Mononuclear cell (primary cell): ENCODE data around the gene MON1B. TPM values are rescaled to one million over a fixed set of nuclear protein-coding genes. Genes with fewer than 3 reads are reported as not detected.
"Not testable (repeated sequence)": the region's sequence is repeated elsewhere in the genome, so short reads cannot be mapped to it uniquely, and the experiment has no call there.

Experiments
- H3K27me3 ChIP-seq: 2 replicates; pipeline ENCODE4 v1.6.0; 2011; ENCODE audit warnings: low read length, control low read depth; ENCODE audit not compliant: insufficient read depth
- H3K4me1 ChIP-seq: 2 replicates; pipeline ENCODE4 v1.5.1; 2011; ENCODE audit warnings: mild to moderate bottlenecking, low read length, control low read depth; ENCODE audit not compliant: insufficient read depth
- H3K4me3 ChIP-seq: 2 replicates; pipeline ENCODE4 v1.5.1; 2011; ENCODE audit warnings: mild to moderate bottlenecking, low read length, moderate library complexity
- H3K9me3 ChIP-seq: 2 replicates; pipeline ENCODE4 v1.5.1; 2011; ENCODE audit warnings: low read depth, mild to moderate bottlenecking, control low read depth, low read length
- total RNA-seq: library from RNA; depleted of rRNA; stranded (reverse); fragments of >200 nt; gene quantifications from one replicate; pipeline ENCODE4 v1.2.3, GENCODE V29; 2012

Gene MON1B
- total RNA-seq, 1 donor, result 20.9 TPM

- H3K4me3 ChIP-seq, result not testable (repeated sequence)
These were observed 4.7 kb upstream of the MON1B start for GRCh38 chr16:77186298-77186697.

GRCh38 chr16:77190190-77190477 lies 856 bp upstream of the MON1B start:
- H3K27me3 ChIP-seq, result peaks cover 7% of the 10 kb centered on the region

More at GRCh38 chr16:77186298-77186697, 4.7 kb upstream of the MON1B start:
- peaks cover 14% of the 10 kb centered on the region for H3K27me3 ChIP-seq
- H3K4me1 ChIP-seq, result peaks cover 10% of the 10 kb centered on the region
- H3K9me3 ChIP-seq, result not testable (repeated sequence)

GRCh38 chr16:77191259-77191969 lies 424 bp downstream of the MON1B start:
- Histone ChIP-seq H3K27me3 (no peaks in the 10 kb centered on the region), H3K4me3 (peak overlapping the region; percentile 99), H3K9me3 (no peaks in the 10 kb centered on the region), H3K4me1 (peaks cover 36% of the 10 kb centered on the region)

More at GRCh38 chr16:77190190-77190477, 856 bp upstream of the MON1B start:
- Histone ChIP-seq H3K9me3 (no peaks in the 10 kb centered on the region), H3K4me1 (peaks cover 33% of the 10 kb centered on the region), H3K4me3 (peak overlapping the region; percentile 99)

GRCh38 chr16:77193377-77193776 lies 2.4 kb downstream of the MON1B start:
- Histone ChIP-seq H3K4me1 (peaks cover 36% of the 10 kb centered on the region), H3K27me3 (no peaks in the 10 kb centered on the region), H3K9me3 (no peaks in the 10 kb centered on the region), H3K4me3 (no peak overlapping the region)

GRCh38 chr16:77194295-77195231 lies 3.6 kb downstream of the MON1B start:
- H3K4me1 ChIP-seq, result peaks cover 30% of the 10 kb centered on the region
- no peaks in the 10 kb centered on the region for H3K9me3 ChIP-seq
- no peaks in the 10 kb centered on the region for H3K27me3 ChIP-seq
- H3K4me3 ChIP-seq, result no peak overlapping the region

GRCh38 chr16:77195411-77195810 lies 4.4 kb downstream of the MON1B start:
- no peak overlapping the region for H3K4me3 ChIP-seq
- no peaks in the 10 kb centered on the region for H3K9me3 ChIP-seq
- no peaks in the 10 kb centered on the region for H3K27me3 ChIP-seq
- peaks cover 26% of the 10 kb centered on the region for H3K4me1 ChIP-seq

- Histone ChIP-seq H3K27me3 (no peaks in the 10 kb centered on the region), H3K9me3 (no peaks in the 10 kb centered on the region), H3K4me1 (peaks cover 12% of the 10 kb centered on the region)
These were observed 6.8 kb downstream of the MON1B start for GRCh38 chr16:77197747-77198146.

GRCh38 chr16:77199211-77199610 lies 8.2 kb downstream of the MON1B start, which contains the start of gene SYCE1L:
Gene SYCE1L, plus strand, starts transcription at chr16:77199408. Its CDS starts 44 bp downstream, at chr16:77199452.
- no peak within 1 kb of the TSS for H3K4me3 ChIP-seq
- H3K4me1 ChIP-seq, result peaks cover 3% of the 10 kb centered on the region
- no peaks in the 10 kb centered on the region for H3K9me3 ChIP-seq
- H3K27me3 ChIP-seq, result no peaks in the 10 kb centered on the region

More at GRCh38 chr16:77197747-77198146, 6.8 kb downstream of the MON1B start:
- no peak overlapping the region for H3K4me3 ChIP-seq

GRCh38 chr16:77206533-77206932 lies 15.5 kb downstream of the MON1B start:
- Histone ChIP-seq H3K27me3 (no peaks in the 10 kb centered on the region), H3K4me1 (no peaks in the 10 kb centered on the region), H3K9me3 (no peaks in the 10 kb centered on the region), H3K4me3 (no peak overlapping the region)

GRCh38 chr16:77207030-77207429 lies 16.0 kb downstream of the MON1B start:
- H3K9me3 ChIP-seq, result no peaks in the 10 kb centered on the region
- peaks cover 4% of the 10 kb centered on the region for H3K4me1 ChIP-seq
- H3K27me3 ChIP-seq, result no peaks in the 10 kb centered on the region
- no peak overlapping the region for H3K4me3 ChIP-seq

GRCh38 chr16:77208382-77208781 lies 17.4 kb downstream of the MON1B start:
- Histone ChIP-seq H3K27me3 (no peaks in the 10 kb centered on the region), H3K4me1 (peaks cover 7% of the 10 kb centered on the region), H3K9me3 (no peaks in the 10 kb centered on the region), H3K4me3 (no peak overlapping the region)

GRCh38 chr16:77211880-77212740 lies 21.1 kb downstream of the MON1B start:
- Histone ChIP-seq H3K27me3 (no peaks in the 10 kb centered on the region), H3K4me3 (peak overlapping the region; percentile 55), H3K9me3 (no peaks in the 10 kb centered on the region), H3K4me1 (peaks cover 7% of the 10 kb centered on the region)

GRCh38 chr16:77212741-77213541 lies 22.0 kb downstream of the MON1B start:
- H3K4me1 ChIP-seq, result peaks cover 7% of the 10 kb centered on the region
- peak overlapping the region; percentile 55 for H3K4me3 ChIP-seq
- no peaks in the 10 kb centered on the region for H3K9me3 ChIP-seq
- no peaks in the 10 kb centered on the region for H3K27me3 ChIP-seq

- H3K27me3 ChIP-seq, result no peaks in the 10 kb centered on the region
- peaks cover 7% of the 10 kb centered on the region for H3K4me1 ChIP-seq
- H3K4me3 ChIP-seq, result no peak overlapping the region
- H3K9me3 ChIP-seq, result no peaks in the 10 kb centered on the region
These were observed 22.6 kb downstream of the MON1B start for GRCh38 chr16:77213542-77214106.
